ENCODE measurements around the gene LRRC27.

The LRRC27 gene

DNA sequence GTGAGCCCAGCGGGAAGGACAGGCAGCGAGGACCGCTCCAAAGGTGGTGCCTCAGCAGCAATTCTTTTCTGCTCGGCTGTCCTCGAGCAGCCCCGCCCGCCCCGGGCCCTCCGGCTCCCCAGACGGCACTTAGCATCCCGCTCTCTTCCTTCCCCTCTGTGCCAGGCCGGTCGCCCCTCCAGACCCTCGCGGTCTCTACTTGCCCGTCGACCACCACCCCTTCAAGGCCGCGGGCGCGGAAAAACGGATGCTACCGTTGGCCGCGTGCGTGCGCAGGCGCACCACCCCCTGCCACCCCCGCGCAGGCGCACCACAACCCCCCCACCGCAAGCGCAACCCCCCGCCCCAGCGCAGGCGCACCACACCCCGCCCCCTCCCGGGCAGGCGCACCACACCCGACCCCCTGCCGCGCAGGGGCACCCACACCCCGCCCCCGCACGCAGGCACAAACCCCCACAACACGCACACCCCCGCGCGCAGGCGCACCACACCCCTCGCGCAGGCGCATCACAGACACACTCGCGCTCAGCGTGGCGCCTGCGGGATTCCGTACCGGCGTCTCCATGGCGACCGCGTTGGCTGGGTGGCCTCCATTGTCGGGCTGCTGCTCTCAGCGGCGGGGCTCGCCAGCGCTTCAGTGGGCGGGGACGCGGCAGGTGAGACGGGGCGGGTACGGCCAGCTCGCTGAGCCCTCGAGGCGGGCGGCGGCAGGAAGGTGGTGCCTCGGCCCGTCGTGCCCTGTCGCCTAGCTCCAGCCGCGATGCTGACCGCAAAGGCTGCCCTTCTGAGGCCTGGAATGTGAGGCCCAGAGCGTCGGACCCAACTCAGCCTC, at the start of gene LRRC27:
Gene LRRC27 (plus strand): TSS at position 593 of the 832 bp plus-strand sequence. CDS start 1,332 bp downstream, outside the sequence.
- Histone ChIP-seq H3K4me3 (ENCODE audit: low read length in 2 of 2) (peak within 1 kb of the TSS; percentile 78 to 99), H3K9me3 (ENCODE audit: control insufficient read depth in 2 of 2, low read length in 2 of 2) (no peaks in the 10 kb centered on the region), H3K9ac (ENCODE audit: low read depth in 1 of 2, low read length in 2 of 2) (peak within 1 kb of the TSS; percentile 83 to 88), H3K27ac (ENCODE audit: low read depth in 2 of 2, low read length in 2 of 2) (peak within 1 kb of the TSS; percentile 82 to 83), H3K4me1 (ENCODE audit: control insufficient read depth in 2 of 2, insufficient read depth in 2 of 2, low read length in 2 of 2) (peaks cover 11 to 13% of the 10 kb centered on the region in 2 donors), H3K36me3 (ENCODE audit: control insufficient read depth in 2 of 2, insufficient read depth in 2 of 2, low read length in 2 of 2) (no peaks in the 10 kb centered on the region), H3K27me3 (ENCODE audit: control insufficient read depth in 2 of 2, insufficient read depth in 2 of 2, low read length in 2 of 2) (no peaks in the 10 kb centered on the region)

DNA sequence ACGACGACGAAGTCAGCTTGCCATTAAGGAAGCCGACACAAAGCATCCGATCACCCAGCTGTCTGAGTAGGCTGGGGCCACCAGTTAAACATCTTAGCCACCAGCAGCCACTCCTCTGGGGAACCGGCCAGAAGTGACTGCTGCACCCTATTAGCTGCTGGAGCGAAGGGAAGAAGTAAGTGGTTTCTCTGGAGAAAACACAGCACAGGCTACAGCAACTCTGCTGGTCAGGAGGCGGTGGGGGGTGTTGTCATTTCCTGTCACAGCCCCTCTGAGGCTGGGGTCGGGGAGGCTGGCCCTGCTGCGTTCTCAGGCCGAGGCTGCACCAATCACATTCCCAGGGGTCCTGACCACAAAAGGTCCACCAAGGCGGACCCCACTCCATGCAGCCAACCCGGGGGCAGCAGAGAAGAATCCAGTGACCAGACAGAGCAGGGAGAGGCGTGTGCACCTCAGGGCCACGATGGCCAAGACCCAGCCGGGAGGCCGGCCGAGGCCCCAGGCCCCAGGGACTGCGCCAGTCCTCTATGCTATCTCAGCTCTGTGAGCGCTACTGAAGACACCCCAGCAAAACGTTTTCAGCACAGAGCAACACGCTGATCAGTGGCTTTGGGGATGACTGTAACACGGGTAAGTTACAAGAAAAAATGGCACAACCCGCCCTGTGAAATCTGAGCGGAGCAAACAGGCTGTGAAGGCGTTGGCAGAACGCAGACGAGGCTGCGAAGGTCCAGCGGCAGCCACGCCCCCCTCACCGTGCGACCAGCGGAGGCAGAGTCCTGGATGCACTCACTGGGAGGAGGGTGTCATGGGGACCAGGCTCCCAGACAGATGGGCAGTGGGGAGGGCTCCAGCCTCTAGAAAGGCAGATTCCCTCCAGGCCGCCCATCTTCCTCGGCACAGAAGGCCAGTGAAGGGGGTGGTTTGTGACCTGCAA, 49.1 kb upstream of the LRRC27 start:
- no peaks in the 10 kb centered on the region for H3K4me1 ChIP-seq (ENCODE audit: control insufficient read depth in 2 of 2, insufficient read depth in 2 of 2, low read length in 2 of 2)
- H3K36me3 ChIP-seq (ENCODE audit: control insufficient read depth in 2 of 2, insufficient read depth in 2 of 2, low read length in 2 of 2): no peaks in the 10 kb centered on the region
- H3K27ac ChIP-seq (ENCODE audit: low read depth in 2 of 2, low read length in 2 of 2): no peak overlapping the region
- no peaks in the 10 kb centered on the region for H3K9me3 ChIP-seq (ENCODE audit: control insufficient read depth in 2 of 2, low read length in 2 of 2)
- H3K9ac ChIP-seq (ENCODE audit: low read depth in 1 of 2, low read length in 2 of 2): no peak overlapping the region
- peaks cover 0 to 2% of the 10 kb centered on the region in 2 donors for H3K27me3 ChIP-seq (ENCODE audit: control insufficient read depth in 2 of 2, insufficient read depth in 2 of 2, low read length in 2 of 2)
- H3K4me3 ChIP-seq (ENCODE audit: low read length in 2 of 2): no peak overlapping the region

DNA sequence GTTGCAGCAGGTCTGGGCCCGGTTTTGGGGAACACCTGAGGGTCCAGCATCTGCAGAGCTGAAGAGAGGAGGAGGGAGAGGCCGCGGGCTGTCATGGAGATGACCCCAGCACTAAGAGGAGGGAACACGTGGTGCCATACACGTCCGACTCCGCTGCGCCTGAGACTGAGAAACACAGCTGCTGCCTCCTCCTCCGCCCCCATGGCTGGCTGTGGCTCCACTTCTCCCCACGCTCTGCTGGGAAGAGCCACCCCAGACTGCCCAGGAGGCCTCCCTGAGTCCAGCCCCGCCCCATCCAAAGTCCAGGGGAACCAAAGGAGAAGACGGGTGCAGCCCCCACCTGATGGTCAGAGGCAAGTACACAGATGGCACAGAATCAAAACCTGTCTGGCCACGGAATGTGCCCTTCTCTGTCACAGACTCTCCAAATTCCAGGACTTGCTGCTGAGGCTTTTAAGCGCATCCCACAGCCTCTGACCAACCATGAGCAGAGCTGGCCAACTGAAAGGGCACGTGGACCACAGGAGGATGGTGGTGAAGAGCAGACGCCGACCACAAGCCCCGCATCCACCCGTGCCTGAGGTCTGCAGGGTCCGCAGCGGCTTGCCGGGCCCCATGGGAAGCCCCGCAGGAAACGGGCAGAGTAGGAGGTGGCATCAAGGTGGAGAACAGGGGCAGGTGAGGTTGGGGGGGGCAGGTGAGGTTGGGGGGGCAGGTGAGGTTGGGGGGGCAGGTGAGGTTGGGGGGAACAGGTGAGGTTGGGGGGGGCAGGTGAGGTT, 48.2 kb upstream of the LRRC27 start:
- H3K36me3 ChIP-seq (ENCODE audit: control insufficient read depth in 2 of 2, insufficient read depth in 2 of 2, low read length in 2 of 2): no peaks in the 10 kb centered on the region
- peaks cover 0 to 2% of the 10 kb centered on the region in 2 donors for H3K27me3 ChIP-seq (ENCODE audit: control insufficient read depth in 2 of 2, insufficient read depth in 2 of 2, low read length in 2 of 2)
- H3K9me3 ChIP-seq (ENCODE audit: control insufficient read depth in 2 of 2, low read length in 2 of 2): no peaks in the 10 kb centered on the region
- no peak overlapping the region for H3K27ac ChIP-seq (ENCODE audit: low read depth in 2 of 2, low read length in 2 of 2)
- H3K9ac ChIP-seq (ENCODE audit: low read depth in 1 of 2, low read length in 2 of 2): no peak overlapping the region
- no peak overlapping the region for H3K4me3 ChIP-seq (ENCODE audit: low read length in 2 of 2)
- H3K4me1 ChIP-seq (ENCODE audit: control insufficient read depth in 2 of 2, insufficient read depth in 2 of 2, low read length in 2 of 2): no peaks in the 10 kb centered on the region

DNA sequence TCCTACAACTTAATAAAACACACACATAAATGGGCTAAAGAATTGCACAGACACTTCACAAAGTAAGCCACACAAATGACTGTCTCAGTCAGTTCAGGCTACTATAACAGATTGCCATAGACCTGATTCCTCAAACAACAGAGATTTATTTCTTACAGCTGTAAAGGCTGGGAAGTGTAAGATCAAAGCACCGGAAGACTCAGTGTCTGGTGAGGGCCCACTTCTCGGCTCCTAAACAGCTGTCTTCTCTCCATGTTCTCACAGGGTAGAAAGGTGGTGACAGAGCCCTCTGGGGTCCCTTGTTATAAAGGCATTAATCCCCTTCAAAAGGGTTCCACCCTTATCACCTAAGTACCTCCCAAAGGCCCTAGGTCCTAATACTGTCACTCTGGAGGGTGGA, 42.6 kb upstream of the LRRC27 start:
- Histone ChIP-seq H3K27me3 (ENCODE audit: control insufficient read depth in 2 of 2, insufficient read depth in 2 of 2, low read length in 2 of 2) (no peaks in the 10 kb centered on the region), H3K36me3 (ENCODE audit: control insufficient read depth in 2 of 2, insufficient read depth in 2 of 2, low read length in 2 of 2) (no peaks in the 10 kb centered on the region), H3K9ac (ENCODE audit: low read depth in 1 of 2, low read length in 2 of 2) (no peak overlapping the region), H3K4me3 (ENCODE audit: low read length in 2 of 2) (no peak overlapping the region), H3K27ac (ENCODE audit: low read depth in 2 of 2, low read length in 2 of 2) (no peak overlapping the region), H3K9me3 (ENCODE audit: control insufficient read depth in 2 of 2, low read length in 2 of 2) (no peaks in the 10 kb centered on the region), H3K4me1 (ENCODE audit: control insufficient read depth in 2 of 2, insufficient read depth in 2 of 2, low read length in 2 of 2) (no peaks in the 10 kb centered on the region)

DNA sequence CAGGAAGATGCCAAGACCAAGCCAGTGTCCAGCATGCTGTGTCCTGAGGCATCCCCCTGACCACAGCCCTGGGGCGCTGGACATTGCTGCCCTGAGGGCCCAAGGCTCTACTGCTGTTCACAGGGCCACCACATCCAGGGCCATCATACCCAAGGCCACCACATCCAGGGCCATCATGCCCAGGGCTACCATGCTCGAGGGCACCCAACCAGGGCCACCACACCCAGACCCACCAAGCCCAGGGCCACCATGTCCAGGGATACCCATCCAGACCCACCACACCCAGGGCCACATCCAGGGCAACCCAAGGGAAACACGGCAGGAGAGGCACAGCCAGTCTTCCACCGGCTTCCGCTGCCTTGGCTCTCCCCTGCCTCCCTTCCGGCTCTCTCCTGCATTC, 41.4 kb upstream of the LRRC27 start:
- no peak overlapping the region for H3K27ac ChIP-seq (ENCODE audit: low read depth in 2 of 2, low read length in 2 of 2)
- no peak overlapping the region for H3K4me3 ChIP-seq (ENCODE audit: low read length in 2 of 2)
- no peaks in the 10 kb centered on the region for H3K27me3 ChIP-seq (ENCODE audit: control insufficient read depth in 2 of 2, insufficient read depth in 2 of 2, low read length in 2 of 2)
- no peaks in the 10 kb centered on the region for H3K36me3 ChIP-seq (ENCODE audit: control insufficient read depth in 2 of 2, insufficient read depth in 2 of 2, low read length in 2 of 2)
- no peak overlapping the region for H3K9ac ChIP-seq (ENCODE audit: low read depth in 1 of 2, low read length in 2 of 2)
- H3K4me1 ChIP-seq (ENCODE audit: control insufficient read depth in 2 of 2, insufficient read depth in 2 of 2, low read length in 2 of 2): no peaks in the 10 kb centered on the region
- no peaks in the 10 kb centered on the region for H3K9me3 ChIP-seq (ENCODE audit: control insufficient read depth in 2 of 2, low read length in 2 of 2)

DNA sequence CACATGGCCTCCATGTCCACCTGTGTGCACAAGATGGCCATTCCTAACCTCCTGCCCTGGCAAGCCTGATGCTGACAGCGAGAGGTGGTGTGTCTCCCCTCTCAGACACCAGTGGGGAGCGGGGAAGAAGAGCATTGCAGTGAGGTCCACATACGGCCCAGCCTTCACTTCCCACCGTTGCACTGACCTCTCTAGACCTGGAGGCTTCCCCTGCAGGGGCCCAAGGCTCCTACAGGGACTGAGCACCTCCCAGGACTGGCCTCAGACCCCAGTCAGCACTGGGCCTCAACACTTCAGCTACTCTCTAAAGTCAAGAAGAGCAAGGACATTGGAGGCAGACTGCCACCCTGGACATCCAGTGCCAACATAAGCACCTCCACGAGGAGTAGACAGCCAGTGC, 40.2 kb upstream of the LRRC27 start:
- Histone ChIP-seq H3K9ac (ENCODE audit: low read depth in 1 of 2, low read length in 2 of 2) (no peak overlapping the region), H3K4me3 (ENCODE audit: low read length in 2 of 2) (no peak overlapping the region), H3K4me1 (ENCODE audit: control insufficient read depth in 2 of 2, insufficient read depth in 2 of 2, low read length in 2 of 2) (no peaks in the 10 kb centered on the region), H3K27ac (ENCODE audit: low read depth in 2 of 2, low read length in 2 of 2) (no peak overlapping the region), H3K36me3 (ENCODE audit: control insufficient read depth in 2 of 2, insufficient read depth in 2 of 2, low read length in 2 of 2) (no peaks in the 10 kb centered on the region), H3K9me3 (ENCODE audit: control insufficient read depth in 2 of 2, low read length in 2 of 2) (no peaks in the 10 kb centered on the region), H3K27me3 (ENCODE audit: control insufficient read depth in 2 of 2, insufficient read depth in 2 of 2, low read length in 2 of 2) (no peaks in the 10 kb centered on the region)

DNA sequence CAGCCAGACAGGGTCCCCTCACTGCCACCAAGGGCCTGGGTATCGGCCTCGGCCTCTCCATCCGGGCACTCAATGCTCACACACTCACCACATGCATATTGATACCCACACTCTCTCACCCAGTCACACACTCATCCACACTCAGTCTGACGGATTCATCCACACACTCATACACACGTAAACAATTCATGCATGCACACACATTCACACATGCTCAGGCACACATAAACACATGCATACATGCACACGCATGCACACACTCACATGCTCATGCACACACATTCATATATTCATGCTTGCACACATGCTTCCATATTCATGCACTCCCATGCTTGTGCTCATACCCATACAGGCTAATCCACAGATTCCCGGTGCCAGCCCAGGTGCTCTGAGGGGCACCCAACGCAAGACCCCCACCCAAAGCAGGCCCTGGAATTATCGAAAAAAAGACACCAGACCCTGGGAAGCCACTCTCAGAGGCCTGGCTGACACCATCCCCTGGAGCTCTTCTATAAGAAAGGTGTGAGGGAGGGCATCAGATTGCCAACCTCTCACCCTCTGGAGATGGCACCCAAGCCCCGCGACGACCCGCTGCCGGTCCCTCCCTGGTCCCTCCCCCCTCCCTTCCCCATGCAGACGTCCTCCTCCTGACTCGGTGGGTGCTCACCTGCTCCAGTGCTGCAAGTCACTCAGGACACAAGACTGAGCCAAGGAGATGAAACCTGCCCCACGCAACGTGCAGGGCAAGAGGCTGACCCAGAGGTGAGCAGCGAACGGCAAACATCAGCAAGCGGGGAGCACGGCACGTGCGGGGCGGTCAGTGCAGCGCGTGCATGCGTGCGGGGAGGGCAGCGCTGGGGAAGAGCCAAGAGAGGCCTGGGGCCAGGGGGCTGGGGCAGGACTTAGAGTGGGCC, 39.4 kb upstream of the LRRC27 start:
- no peak overlapping the region for H3K27ac ChIP-seq (ENCODE audit: low read depth in 2 of 2, low read length in 2 of 2)
- no peak overlapping the region for H3K9ac ChIP-seq (ENCODE audit: low read depth in 1 of 2, low read length in 2 of 2)
- no peaks in the 10 kb centered on the region for H3K9me3 ChIP-seq (ENCODE audit: control insufficient read depth in 2 of 2, low read length in 2 of 2)

DNA sequence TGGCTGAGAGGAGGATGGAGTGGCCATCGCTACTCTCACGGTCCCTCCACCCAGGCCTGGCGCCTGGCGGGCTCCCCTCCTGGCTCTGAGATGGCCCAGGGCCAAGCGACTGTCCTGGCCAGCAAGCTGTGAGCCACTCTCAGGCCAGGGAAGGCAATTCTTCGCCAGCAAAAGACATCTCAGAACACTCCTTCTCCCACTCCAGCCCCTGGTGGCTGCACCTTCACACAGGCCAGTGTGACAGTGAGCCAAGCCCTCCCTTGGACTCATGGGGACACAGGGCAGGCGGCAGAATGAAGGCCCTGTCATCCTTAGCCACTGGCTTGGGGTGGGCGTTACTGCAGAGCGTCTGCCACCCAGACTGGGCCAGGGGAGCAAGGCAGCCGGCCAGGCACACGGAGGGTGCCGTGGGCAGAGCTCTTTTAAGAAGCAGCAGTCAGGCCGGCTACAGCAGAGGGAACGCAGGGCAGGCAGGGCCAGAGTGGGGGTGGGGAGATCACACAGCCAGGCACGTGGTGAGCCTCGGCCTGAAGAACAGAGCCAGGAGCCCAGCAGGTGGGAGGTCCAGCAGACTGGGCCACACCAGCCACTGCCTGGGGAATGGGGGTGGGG, 38.7 kb upstream of the LRRC27 start:
- Histone ChIP-seq H3K4me1 (ENCODE audit: control insufficient read depth in 2 of 2, insufficient read depth in 2 of 2, low read length in 2 of 2) (no peaks in the 10 kb centered on the region), H3K9me3 (ENCODE audit: control insufficient read depth in 2 of 2, low read length in 2 of 2) (no peaks in the 10 kb centered on the region), H3K4me3 (ENCODE audit: low read length in 2 of 2) (no peak overlapping the region), H3K9ac (ENCODE audit: low read depth in 1 of 2, low read length in 2 of 2) (no peak overlapping the region), H3K27me3 (ENCODE audit: control insufficient read depth in 2 of 2, insufficient read depth in 2 of 2, low read length in 2 of 2) (no peaks in the 10 kb centered on the region), H3K27ac (ENCODE audit: low read depth in 2 of 2, low read length in 2 of 2) (no peak overlapping the region), H3K36me3 (ENCODE audit: control insufficient read depth in 2 of 2, insufficient read depth in 2 of 2, low read length in 2 of 2) (no peaks in the 10 kb centered on the region)

More for the DNA sequence above, 39.4 kb upstream of the LRRC27 start:
- Histone ChIP-seq H3K27me3 (ENCODE audit: control insufficient read depth in 2 of 2, insufficient read depth in 2 of 2, low read length in 2 of 2) (no peaks in the 10 kb centered on the region), H3K36me3 (ENCODE audit: control insufficient read depth in 2 of 2, insufficient read depth in 2 of 2, low read length in 2 of 2) (no peaks in the 10 kb centered on the region), H3K4me3 (ENCODE audit: low read length in 2 of 2) (no peak overlapping the region), H3K4me1 (ENCODE audit: control insufficient read depth in 2 of 2, insufficient read depth in 2 of 2, low read length in 2 of 2) (no peaks in the 10 kb centered on the region)
